GM21723 (cell line): ENCODE results near the gene TMA7.

Experiments used
- ATAC-seq: cut with Tn5 transposase; IDR thresholded peaks from one replicate; pipeline ENCODE4 v1.9.1; 2021; ENCODE audit warnings: mild to moderate bottlenecking, moderate library complexity; ENCODE audit not compliant: unreplicated experiment

TMA7 gene

GRCh38 chr3:48408823-48409281 lies 31.2 kb upstream of the TMA7 start:
- ATAC-seq: no peak

DNA sequence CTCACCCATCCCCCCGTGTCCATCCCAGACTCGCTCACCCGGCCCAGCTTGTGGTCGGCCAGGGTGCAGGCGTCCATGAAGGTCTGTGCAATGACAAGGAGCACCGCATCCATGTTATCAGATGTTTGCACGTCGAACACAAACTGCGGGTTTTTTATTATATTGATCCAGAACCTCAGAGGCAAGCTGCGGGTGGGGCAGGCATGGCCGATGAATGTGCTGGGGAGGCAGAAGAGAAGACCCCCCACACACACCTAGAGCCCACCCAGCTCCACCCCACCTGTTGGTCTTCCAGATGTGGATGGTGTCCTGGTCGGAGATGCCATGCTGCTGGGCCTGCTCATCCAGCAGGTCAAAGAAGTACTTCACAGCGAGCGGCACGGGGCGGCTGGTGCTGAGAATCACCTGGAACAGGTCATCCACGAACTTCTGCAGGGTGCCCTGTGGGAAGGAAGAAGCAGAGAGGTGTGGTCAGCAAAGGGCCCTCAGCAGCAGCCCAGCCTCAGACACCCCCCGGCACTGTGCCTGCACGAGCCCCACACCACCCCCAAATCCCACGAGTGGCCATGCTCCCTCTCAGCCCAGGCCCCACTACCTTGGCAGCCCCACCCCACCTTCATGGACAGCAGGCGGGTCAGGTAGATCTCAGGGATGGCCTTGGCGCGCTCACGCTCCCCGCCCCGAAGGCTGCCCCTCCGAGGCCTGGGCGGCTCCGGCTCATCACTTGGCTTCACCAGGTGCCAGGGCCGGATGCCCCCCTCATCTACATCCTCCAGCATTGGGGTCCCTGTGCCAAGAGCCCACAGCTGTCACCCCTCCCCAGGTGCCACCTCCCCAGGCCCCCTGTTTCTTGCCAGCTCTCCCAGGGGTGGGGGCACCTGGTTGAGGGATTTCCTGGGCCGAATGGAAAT lies 30.5 kb upstream of the TMA7 start:
- ATAC-seq: no peak

DNA sequence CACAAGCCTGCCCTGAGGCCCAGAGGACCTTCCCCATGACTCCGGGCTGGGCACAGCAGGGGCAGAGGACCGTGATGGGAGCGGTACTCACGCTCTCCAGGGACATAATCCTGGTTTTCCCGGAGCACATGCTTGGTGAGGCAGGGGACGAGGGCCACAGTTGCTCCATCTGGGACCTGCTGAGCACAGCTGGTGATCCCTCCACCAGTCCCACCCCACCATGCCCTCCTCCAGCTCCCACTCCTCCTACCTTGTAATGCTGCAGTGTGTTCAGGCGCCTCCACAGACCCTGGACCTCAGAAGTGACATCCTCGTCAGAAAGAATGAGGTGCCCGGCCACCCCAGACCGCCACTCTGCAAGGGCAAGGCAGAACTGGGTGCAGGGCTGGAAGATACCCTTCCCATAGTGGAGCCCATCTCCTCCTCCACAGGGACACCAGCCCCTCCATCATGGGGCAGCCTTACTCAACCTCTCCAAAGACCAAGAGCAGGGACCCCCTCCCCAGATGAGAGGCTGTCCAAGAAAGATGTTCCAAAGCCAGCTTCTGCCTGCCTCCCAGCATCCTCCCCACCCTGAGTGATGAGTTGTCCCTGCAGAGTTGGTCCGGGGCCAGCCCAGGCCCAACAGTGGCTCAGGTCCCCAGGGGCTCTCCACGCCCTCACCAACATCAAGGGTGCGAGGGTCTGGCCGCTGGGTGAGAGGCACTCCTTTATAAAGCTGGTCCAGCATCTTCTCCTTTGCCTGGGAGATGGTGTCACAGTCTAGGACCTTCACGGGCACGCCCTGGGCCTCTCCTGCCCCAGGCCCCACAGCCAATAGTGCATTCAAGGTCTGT lies 29.6 kb upstream of the TMA7 start:
- ATAC-seq: no peak

GRCh38 chr3:48411041-48411588 lies 28.9 kb upstream of the TMA7 start:
- no peak for ATAC-seq

- no peak for ATAC-seq
Measured at GRCh38 chr3:48411606-48412374, 28.3 kb upstream of the TMA7 start.

DNA sequence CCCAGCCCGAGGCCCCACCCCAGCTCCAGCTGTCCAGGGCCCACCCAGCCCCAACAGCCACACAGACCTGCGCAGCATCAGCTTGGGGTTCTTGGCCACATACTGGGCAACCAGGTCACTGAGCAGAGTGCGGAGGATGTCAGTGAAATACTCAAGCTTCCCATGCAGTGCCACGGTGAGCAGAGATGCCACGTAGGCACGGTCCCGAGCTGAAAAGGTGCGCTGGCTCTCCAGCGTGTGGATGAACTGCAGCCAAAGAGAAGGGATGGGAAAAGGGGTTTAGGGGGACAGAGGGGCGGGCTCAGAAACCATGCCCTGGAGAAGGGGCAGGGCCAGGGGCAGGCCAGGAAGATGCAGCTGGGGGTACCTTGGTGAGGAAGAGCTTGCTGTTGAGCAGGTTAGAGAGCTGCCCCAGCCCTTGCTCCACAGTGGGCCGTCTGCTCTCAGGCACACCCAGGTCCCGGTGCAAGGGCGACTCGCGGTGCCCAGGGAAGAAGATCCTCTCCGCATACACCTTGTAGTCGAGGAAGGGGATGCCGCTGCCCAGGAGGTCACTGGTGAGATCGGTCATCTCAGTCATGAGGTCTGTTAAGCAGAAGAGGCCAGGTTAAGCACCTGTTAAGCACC lies 27.6 kb upstream of the TMA7 start:
- no peak for ATAC-seq

- no peak for ATAC-seq
Measured at GRCh38 chr3:48413086-48413485, 27.0 kb upstream of the TMA7 start.

DNA sequence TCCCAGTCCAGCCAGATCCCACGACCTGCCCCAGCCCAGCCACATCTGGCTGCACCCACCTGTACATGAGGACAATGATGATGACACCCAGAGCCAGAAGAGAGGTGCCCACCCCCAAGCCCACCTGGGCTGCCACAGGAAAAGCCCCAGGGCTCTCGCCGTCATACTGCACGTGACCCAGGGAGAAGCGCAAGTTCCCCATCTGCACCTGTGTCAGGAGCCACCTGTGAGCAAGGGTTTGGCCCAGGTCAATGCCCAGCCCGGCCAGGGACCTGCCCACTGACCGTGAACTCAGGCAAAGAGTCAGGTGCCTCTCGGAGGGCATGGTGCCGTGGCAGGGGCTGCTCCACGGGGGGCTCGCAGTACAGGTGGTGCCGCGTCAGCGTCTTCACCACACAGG lies 26.4 kb upstream of the TMA7 start:
- ATAC-seq: no peak

- no peak for ATAC-seq
Measured at GRCh38 chr3:48414376-48415250, 25.4 kb upstream of the TMA7 start.

DNA sequence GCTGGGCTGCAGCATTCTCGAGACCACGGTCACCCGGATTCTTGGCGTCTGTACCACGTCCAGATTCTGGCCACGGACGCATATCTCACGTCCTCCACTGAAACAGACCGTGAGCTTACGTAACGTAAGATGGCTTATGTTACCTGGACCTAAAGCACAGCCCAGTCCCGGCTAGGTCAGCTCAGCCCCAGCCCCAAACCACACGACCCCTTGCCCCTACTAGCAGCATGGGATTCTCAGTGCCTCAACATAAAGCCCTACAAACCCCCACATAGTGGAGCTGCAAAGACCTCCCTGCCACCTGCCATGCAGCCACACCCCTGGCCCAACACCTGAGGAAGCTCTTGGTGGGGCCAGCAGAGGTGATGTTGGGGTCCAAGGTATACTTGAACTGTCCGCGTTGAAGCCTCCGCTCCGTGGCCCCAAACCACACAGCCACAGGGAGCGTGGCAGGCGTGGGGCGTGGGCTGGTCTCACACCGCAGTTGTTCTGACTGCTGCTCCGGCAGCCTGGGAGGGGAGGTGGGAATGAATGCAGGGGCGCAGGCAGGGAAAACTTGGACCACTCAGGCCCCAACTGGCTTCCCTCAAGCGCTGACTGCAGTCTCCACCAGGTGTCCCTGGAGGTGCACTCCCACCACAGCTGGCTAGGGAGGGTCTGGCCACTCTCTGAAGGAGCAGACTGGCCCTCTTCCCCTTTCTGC lies 24.7 kb upstream of the TMA7 start:
- ATAC-seq: no peak

DNA sequence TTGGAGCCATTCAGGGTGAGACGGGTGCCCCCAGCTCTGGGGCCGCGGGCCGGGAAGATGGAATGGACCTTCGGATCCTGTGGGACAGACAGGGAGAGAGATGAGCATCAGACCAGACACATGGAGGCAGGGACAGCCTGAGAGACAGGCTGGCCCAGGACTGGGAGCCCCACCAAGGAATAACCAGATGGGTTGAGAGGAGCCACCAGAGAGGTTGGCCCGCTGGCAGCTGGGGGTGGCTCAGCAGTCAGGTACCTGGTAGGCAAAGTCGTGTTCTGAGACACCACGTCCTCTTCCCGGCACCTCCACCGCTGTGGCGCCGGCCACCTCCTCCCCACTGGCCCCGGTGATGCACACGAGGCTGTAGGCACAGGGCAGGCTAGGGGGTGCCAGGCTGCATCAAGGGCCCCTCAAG lies 24.0 kb upstream of the TMA7 start:
- no peak for ATAC-seq

DNA sequence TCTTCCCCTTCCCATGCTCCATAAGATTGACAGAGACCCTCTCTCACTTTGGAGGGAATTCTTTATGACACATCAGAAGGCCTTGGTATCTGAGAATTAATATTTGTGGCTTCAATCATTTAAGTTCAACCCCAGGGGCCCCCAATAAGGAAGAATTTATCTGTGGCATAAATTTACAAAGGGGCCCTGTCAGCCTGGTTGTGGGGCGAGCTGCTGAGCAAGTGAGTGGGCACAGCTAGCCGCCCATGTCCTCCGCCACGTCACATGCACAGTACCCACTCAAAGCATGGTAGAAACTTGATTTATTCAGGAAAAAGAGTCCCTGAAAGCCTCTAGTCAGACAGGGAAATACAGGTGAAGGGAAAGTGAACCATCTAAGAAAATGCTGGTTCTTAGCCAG lies 23.5 kb upstream of the TMA7 start:
- ATAC-seq: no peak

DNA sequence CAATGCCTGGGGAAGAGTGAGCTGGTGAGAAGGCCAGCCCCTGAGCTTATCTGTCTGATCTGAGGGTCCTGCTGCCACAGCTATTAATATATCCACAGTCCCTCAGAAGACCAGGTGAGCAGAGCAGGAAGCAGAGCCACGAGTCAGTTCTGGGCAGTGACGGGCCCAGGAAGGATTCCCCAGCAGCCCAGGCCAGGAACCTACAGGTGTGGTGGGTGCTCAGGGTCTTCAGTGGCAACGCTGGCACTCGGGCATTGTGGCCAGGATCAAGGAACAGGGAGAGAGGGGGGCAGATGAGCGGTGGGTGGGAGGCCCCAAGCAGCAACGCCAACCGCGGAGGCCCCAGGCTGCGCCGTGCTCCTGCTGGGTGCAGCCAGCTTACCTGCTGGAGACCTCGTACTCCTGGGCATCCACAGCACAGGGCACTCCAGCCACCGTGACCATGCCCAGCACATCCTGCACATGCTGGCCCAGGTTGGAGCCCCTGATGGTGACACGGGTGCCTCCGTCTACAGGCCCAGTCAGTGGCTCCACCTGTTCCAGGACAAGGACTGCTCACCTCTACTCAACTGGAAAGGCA lies 22.4 kb upstream of the TMA7 start:
- ATAC-seq: no peak

- no peak for ATAC-seq
Measured at GRCh38 chr3:48418140-48418539, 21.9 kb upstream of the TMA7 start.

DNA sequence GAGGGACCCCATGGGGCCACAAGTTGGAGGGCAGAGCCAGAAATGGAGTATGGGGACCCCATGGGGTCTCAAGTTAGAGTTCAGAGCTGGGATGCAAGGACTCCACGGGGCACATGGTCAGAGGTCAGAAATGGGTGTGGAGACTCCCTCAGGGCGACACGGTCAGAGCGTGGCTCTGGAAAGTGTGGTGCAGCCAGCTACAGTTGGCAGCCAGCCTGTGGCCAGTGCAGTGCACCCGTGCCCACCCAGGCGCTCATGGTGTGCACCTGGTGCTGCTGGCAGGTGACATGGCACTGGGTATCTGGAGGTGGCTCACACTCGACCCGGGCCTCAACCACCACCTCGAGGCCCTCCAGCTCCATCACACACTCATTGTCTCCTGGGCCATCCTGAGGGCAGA lies 21.4 kb upstream of the TMA7 start:
- no peak for ATAC-seq

- no peak for ATAC-seq
Measured at GRCh38 chr3:48419149-48419548, 20.9 kb upstream of the TMA7 start.

DNA sequence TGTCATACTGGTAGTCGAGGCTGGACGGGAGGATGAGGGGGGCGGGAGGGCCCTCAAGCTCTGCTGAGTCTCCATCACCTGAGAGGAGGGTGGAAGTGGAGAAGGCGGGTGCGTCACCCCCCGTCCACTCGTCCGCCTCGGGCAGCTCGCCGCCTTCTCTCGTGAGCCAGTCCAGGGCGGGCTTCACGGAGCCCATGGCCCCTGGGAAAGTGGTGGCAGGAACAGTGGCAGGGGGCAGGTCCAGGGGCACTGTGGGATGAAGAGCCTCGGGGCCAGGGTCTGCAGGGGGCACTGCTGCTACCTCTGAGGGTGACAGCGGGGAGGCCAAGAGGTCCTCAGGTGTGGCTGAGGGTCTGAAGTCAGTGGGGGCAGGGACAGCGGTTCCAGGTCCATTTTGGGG lies 20.5 kb upstream of the TMA7 start:
- ATAC-seq: no peak

DNA sequence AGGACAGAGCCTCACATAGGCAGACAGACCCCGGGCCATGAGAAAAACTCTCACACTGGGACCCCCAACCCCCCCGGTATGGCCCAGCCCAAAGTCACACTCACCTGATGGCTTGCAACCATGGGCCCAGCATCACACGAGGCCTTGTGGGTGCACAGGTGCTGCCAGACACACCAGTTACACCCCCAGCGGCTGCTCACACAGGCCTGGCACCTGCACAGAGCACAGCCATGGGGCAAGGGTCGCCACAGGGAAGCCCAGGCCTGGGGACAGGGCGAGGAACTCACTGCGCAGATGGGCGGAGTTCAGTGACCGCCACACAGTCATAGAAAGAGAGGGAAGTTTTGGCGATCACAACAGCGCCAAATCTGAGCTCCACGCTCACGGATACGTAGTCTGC lies 19.5 kb upstream of the TMA7 start:
- ATAC-seq: no peak
